Measurements from ENCODE around the gene HIP1.
"Not testable (repeated sequence)": the region's sequence is repeated elsewhere in the genome, so short reads cannot be mapped to it uniquely, and the experiment has no call there.

The HIP1 gene

DNA sequence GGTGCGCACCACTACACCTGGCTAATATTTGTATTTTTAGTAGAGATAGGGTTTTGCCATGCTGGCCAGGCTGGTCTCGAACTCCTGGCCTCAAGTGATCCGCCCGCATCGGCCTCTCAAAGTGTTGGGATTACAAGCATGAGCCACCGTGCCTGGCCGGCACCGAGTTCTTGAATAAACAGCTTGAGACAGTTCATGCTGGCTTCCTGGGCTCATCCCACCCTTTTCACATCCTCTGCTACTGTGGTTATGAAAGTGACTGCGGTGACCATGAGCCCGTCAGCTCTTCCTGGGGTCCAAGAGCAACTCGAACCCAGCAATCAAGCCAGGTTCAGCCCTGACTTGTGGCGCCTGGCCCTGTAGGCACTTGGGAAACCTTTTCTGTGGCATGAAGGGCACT, 38.7 kb downstream of the HIP1 start:
- H3K4me3 ChIP-seq (ENCODE audit: low read depth, low read length), result no peak overlapping the region
- no peaks in the 10 kb centered on the region for H3K9me3 ChIP-seq (ENCODE audit: control insufficient read depth, insufficient read depth, low read length)
- no peaks in the 10 kb centered on the region for H3K4me1 ChIP-seq (ENCODE audit: control insufficient read depth, insufficient read depth, low read length)
- H3K27me3 ChIP-seq (ENCODE audit: control insufficient read depth, insufficient read depth, low read length), result no peaks in the 10 kb centered on the region
- H3K36me3 ChIP-seq (ENCODE audit: control insufficient read depth, insufficient read depth, low read length), result no peaks in the 10 kb centered on the region
- no peak overlapping the region for H3K9ac ChIP-seq (ENCODE audit: low read depth, low read length)

DNA sequence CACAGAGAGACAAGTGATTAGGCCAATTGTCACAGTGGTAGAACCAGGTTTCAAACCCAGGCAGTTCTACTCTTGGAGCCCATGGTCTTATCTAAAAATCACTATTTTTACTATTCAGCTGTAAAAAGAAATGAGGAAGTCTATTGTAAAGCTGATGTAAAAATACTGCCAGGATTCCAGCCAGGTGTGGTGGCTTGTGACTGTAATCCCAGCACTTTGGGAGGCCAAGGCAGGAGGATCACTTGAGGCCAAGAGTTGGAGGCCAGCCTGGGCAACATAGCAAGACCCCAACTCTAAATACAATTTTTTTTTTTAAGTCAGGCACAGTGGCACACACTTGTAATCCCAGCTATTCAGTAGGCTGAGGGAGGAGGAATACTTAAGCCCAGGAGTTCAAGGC, 40.4 kb downstream of the HIP1 start:
- no peaks in the 10 kb centered on the region for H3K4me1 ChIP-seq (ENCODE audit: control insufficient read depth, insufficient read depth, low read length)
- no peak overlapping the region for H3K9ac ChIP-seq (ENCODE audit: low read depth, low read length)
- H3K4me3 ChIP-seq (ENCODE audit: low read depth, low read length), result no peak overlapping the region
- no peaks in the 10 kb centered on the region for H3K9me3 ChIP-seq (ENCODE audit: control insufficient read depth, insufficient read depth, low read length)
- no peaks in the 10 kb centered on the region for H3K27me3 ChIP-seq (ENCODE audit: control insufficient read depth, insufficient read depth, low read length)
- H3K36me3 ChIP-seq (ENCODE audit: control insufficient read depth, insufficient read depth, low read length), result no peaks in the 10 kb centered on the region

DNA sequence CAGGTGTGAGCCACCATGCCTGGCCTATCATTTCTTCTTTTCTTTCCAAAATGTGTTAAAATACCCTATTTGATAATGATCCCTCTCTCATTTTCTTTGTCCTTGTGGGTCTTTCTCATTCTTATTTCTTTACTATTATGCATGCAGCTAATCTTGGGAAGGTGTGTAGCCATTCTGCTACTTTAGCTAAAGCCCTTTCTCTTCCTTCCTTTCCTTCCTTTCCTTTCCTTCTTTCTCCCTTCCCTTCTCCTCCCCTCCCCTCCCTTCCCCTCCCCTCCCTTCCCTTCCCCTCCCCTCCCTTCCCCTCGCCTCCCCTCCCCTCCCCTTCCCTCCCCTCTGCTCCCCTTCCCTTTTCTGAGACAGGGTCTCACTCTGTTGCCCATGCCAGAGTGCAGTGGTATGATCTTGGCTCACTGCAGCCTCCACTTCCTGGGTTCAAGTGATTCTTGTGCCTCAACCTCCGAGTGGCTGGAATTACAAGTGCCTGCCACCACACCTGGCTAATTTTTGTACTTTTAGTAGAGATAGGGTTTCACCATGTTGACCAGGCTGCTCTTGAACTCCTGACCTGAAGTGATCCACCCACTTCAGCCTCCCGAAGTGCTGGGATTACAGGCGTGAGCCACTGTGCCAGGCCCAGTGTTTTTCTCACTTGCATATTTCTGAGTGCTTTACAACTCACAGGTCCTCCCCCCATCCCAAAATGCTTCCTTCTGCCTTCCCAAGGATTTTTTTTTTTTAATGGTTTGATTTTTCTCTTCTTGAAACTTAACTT, 42.3 kb downstream of the HIP1 start:
- H3K4me3 ChIP-seq (ENCODE audit: low read depth, low read length), result no peak overlapping the region
- H3K9me3 ChIP-seq (ENCODE audit: control insufficient read depth, insufficient read depth, low read length), result no peaks in the 10 kb centered on the region
- H3K36me3 ChIP-seq (ENCODE audit: control insufficient read depth, insufficient read depth, low read length), result no peaks in the 10 kb centered on the region
- H3K4me1 ChIP-seq (ENCODE audit: control insufficient read depth, insufficient read depth, low read length), result no peaks in the 10 kb centered on the region
- no peak overlapping the region for H3K9ac ChIP-seq (ENCODE audit: low read depth, low read length)
- H3K27me3 ChIP-seq (ENCODE audit: control insufficient read depth, insufficient read depth, low read length), result no peaks in the 10 kb centered on the region

DNA sequence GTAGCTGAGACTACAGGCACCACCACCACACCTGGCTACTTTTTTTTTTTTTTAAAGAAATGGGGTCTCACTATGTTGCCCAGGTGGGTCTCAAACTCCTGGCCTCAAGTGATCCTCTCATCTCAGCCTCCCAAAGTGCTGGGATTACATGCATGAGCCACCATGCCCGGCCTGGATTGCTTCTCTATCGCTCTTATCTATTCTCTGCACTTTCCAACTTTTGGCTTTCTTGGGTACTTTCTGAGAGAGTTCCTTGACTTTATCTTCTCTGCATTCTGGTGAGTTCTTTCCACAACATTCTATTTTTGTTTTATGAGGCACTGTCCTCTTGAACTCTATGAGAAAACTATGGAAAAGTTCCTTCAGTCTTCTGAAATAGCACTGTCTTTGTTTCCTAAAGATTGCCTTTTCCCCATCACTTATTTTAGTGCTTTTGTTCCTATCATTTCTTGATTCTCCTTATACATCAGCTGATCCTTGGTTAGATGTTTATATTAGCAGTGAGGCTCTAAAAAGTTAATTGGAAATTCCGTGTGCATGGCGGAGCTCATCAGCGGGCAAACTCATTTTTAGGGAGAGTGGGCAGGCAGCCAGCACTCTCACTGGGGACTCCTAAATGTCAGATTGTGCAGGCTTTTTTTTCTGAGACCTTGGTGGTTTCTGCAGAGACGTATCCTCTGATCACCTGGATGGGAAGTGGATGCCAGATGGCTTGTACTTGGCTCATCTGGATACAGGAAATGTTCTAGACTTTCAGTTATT, 43.9 kb downstream of the HIP1 start:
- H3K36me3 ChIP-seq (ENCODE audit: control insufficient read depth, insufficient read depth, low read length), result no peaks in the 10 kb centered on the region
- no peaks in the 10 kb centered on the region for H3K27me3 ChIP-seq (ENCODE audit: control insufficient read depth, insufficient read depth, low read length)
- no peak overlapping the region for H3K9ac ChIP-seq (ENCODE audit: low read depth, low read length)
- no peaks in the 10 kb centered on the region for H3K9me3 ChIP-seq (ENCODE audit: control insufficient read depth, insufficient read depth, low read length)
- no peak overlapping the region for H3K4me3 ChIP-seq (ENCODE audit: low read depth, low read length)
- no peaks in the 10 kb centered on the region for H3K4me1 ChIP-seq (ENCODE audit: control insufficient read depth, insufficient read depth, low read length)

DNA sequence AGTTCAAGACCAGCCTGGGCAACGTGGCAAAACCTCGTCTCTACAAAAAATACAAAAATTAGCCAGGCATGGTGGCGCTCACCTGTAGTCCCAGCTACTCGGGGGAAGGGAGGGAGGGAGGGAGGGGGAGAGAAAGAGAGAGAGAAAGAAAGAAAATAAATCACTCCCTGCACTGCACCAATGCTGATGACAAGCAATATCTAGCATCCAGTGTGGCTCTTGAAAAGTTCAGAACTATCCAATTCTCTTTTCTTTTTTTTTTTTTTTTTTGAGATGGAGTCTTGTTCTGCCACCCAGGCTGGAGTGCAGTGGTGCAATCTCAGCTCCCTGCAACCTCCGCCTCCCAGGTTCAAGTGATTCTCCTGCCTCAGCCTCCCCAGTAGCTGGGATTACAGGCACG, 45.1 kb downstream of the HIP1 start:
- not testable (repeated sequence) for H3K9me3 ChIP-seq (ENCODE audit: control insufficient read depth, insufficient read depth, low read length); H3K4me1 ChIP-seq (ENCODE audit: control insufficient read depth, insufficient read depth, low read length); H3K27me3 ChIP-seq (ENCODE audit: control insufficient read depth, insufficient read depth, low read length); H3K9ac ChIP-seq (ENCODE audit: low read depth, low read length); H3K36me3 ChIP-seq (ENCODE audit: control insufficient read depth, insufficient read depth, low read length); H3K4me3 ChIP-seq (ENCODE audit: low read depth, low read length)

DNA sequence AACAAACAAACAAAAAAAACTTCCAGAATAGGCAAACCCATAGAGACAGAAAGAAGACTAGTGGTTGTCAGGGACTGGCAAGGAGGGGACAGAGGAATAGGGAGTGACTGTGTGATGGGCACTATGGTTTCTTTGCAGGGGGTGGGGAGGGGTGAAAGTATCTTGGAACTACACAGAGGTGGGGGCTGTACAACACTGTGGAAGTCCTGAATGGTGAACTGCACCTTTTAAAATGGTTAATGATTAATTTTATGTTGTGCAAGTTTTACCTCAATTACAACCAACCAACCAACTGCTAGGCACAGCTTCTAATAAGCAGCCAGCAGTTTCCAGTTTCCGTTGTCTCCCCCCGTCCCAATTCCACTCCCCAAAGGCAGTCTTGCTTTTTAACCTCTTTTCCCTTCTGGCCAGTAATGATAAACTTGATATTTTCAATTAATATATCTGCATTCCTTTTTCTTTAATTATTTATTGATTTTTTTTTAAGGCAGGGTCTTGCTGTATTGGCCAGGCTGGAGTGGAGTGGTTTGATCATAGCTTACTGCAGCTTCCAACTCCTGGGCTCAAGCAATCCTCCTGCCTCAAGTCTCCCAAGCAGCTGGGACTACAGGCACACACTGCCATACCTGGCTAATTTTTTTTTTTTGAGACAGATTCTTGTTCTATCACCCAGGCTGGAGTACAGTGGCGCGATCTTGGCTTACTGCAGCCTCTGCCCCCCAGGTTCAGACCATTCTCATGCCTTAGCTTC, 46.8 kb downstream of the HIP1 start:
- H3K27me3 ChIP-seq (ENCODE audit: control insufficient read depth, insufficient read depth, low read length), result no peaks in the 10 kb centered on the region
- H3K9ac ChIP-seq (ENCODE audit: low read depth, low read length), result no peak overlapping the region
- no peaks in the 10 kb centered on the region for H3K9me3 ChIP-seq (ENCODE audit: control insufficient read depth, insufficient read depth, low read length)
- H3K4me1 ChIP-seq (ENCODE audit: control insufficient read depth, insufficient read depth, low read length), result peaks cover 4% of the 10 kb centered on the region
- H3K36me3 ChIP-seq (ENCODE audit: control insufficient read depth, insufficient read depth, low read length), result no peaks in the 10 kb centered on the region
- no peak overlapping the region for H3K4me3 ChIP-seq (ENCODE audit: low read depth, low read length)

DNA sequence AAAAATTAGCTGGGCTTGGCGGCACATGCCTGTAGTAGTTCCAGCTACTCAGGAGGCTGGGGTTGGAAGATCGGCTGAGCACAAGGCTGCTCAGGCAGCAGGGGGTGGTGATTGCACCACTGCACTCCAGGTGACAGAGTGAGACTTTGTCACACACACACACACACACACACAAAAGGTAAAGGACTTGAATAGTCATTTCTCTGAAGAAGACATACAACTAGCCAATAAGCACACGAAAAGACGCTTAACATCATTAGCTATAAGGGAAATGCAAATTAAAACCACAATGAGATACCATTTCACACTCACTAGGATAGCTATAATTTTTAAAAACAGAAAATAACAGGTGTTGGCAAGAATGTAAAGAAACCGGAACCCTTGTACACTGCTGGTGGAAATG, 48.6 kb downstream of the HIP1 start:
- Histone ChIP-seq H3K4me1 (ENCODE audit: control insufficient read depth, insufficient read depth, low read length) (peaks cover 4% of the 10 kb centered on the region), H3K27me3 (ENCODE audit: control insufficient read depth, insufficient read depth, low read length) (no peaks in the 10 kb centered on the region), H3K9me3 (ENCODE audit: control insufficient read depth, insufficient read depth, low read length) (no peaks in the 10 kb centered on the region), H3K9ac (ENCODE audit: low read depth, low read length) (no peak overlapping the region), H3K4me3 (ENCODE audit: low read depth, low read length) (no peak overlapping the region), H3K36me3 (ENCODE audit: control insufficient read depth, insufficient read depth, low read length) (no peaks in the 10 kb centered on the region)

DNA sequence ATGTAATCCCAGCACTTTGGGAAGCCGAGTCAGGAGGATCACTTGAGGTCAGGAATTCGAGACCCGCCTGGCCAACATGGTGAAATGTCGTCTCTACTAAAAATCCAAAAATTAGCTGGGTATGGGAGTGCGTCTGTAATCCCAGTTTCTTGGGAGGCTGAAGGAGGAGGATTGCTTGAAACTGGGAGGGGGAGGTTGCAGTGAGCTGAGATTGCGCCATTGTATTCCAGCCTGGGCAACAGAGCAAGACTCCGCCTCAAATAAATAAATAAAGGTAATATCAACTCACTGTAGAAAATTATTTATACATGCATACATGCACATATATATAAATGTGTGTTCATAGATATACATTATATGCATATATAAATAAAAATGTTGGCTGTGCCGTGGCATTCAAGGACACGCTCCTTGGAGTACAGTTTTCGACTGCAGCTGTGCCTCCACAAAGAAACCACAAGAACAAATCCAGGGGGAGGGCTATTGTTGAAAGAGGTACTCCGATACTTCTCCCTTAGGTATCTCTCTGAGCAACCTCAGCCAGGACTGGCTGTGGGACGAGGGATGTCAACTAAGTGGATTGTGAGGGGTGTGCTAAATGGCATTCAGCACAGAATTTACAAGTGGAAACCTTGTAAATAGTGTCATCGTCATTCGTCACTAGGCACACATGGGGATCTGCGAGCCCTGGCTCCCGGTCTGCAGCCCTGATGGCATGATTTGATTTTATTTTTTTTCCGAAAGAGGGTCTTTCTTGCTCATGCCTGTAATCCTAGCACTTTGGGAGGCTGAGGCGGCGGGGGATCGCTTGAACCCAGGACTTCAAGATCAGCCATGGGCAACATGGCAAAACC, 49.3 kb downstream of the HIP1 start:
- Histone ChIP-seq H3K4me3 (ENCODE audit: low read depth, low read length) (no peak overlapping the region), H3K9ac (ENCODE audit: low read depth, low read length) (no peak overlapping the region), H3K27me3 (ENCODE audit: control insufficient read depth, insufficient read depth, low read length) (no peaks in the 10 kb centered on the region), H3K9me3 (ENCODE audit: control insufficient read depth, insufficient read depth, low read length) (no peaks in the 10 kb centered on the region), H3K36me3 (ENCODE audit: control insufficient read depth, insufficient read depth, low read length) (no peaks in the 10 kb centered on the region), H3K4me1 (ENCODE audit: control insufficient read depth, insufficient read depth, low read length) (peaks cover 4% of the 10 kb centered on the region)

DNA sequence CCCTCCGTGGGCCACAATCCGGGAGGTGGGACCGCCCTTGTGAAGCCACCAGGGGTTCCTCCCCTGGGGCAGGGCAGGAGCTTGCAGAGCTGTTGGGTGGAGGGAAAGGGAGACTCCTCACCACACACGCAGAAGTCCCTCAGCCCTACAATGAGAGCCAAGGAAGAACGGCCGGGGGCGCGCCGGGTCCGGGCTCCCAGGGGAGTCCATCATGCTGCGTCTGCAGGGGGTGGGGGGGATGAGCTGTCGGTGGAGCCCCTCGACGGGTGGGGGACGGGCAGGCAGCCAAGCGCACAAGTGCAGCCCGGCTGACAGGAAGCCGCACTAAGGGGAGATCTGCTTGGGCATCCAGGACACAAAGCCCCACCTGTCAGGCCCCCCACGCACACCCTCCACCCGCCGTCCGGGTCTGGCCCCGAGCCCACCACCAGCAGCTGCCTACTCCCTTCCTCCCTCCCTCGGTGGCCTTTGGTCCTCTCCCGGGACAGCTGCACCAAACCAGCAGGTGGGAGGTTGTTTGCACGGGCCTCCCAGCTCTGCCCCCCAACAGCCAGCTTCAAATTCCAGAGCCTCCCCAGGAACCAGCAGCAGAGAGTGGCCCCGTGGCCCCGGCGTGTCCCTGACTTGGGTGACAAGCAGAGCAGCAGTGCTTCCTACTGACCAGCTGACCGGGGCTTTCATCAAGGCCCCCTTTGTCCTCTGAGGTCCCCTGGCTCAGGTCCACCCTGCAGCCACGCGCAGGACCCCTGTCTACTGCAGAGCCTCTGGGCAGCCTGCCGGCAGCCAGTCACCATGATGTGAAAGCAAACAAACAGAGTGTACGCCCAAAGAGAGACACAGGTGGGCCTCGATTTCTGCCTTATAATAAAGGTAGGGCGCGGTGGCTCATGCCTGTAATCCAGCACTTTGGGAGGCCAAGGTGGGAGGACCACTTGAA, 50.3 kb downstream of the HIP1 start:
- Histone ChIP-seq H3K27me3 (ENCODE audit: control insufficient read depth, insufficient read depth, low read length) (no peaks in the 10 kb centered on the region), H3K9ac (ENCODE audit: low read depth, low read length) (no peak overlapping the region), H3K9me3 (ENCODE audit: control insufficient read depth, insufficient read depth, low read length) (no peaks in the 10 kb centered on the region), H3K36me3 (ENCODE audit: control insufficient read depth, insufficient read depth, low read length) (no peaks in the 10 kb centered on the region), H3K4me3 (ENCODE audit: low read depth, low read length) (no peak overlapping the region), H3K4me1 (ENCODE audit: control insufficient read depth, insufficient read depth, low read length) (peaks cover 4% of the 10 kb centered on the region)

DNA sequence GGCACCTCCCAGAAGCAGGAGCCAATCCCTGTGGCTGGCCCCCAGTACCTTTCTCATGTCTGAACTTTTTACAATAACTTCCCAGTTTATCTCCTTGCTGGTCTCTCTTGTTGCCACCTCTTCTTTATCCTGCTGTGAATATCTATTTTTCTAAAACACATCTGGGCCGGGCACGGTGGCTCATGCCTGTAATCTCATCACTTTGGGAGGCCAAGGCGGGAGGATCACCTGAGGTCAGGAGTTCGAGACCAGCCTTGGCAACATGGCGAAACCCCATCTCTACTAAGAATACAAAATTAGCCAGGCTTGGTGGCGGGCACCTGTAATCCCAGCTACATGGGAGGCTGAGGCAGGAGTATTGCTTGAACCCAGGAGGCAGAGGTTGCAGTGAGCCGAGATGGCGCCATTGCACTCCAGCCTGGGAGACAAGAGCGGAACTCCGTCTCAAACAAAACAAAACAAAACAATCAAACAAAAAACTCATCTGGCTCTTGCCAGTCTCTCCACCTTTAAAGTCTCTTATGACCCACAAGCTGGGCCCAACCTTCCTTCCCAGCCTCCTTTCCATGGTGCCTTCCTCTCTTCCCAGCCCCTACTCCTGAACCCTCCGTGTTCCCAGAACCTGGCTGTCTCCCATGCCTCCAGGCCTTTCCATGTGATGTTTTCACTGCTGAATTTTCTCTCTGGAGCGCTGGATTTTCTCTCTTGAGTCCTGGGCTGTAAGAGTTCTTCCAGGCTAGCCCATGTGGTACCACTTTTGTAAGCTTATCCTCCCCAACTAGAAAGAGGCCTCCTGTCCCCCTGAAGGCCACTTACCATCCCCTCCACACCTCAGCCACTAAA, 51.3 kb downstream of the HIP1 start:
- Histone ChIP-seq H3K4me3 (ENCODE audit: low read depth, low read length) (no peak overlapping the region), H3K9ac (ENCODE audit: low read depth, low read length) (no peak overlapping the region), H3K4me1 (ENCODE audit: control insufficient read depth, insufficient read depth, low read length) (peaks cover 4% of the 10 kb centered on the region), H3K9me3 (ENCODE audit: control insufficient read depth, insufficient read depth, low read length) (no peaks in the 10 kb centered on the region), H3K27me3 (ENCODE audit: control insufficient read depth, insufficient read depth, low read length) (no peaks in the 10 kb centered on the region), H3K36me3 (ENCODE audit: control insufficient read depth, insufficient read depth, low read length) (no peaks in the 10 kb centered on the region)

Data from iPS-15b (cell line).